ENCODE measurements around the gene DDA1. TPM values are rescaled to one million over a fixed set of nuclear protein-coding genes. Genes with fewer than 3 reads are reported as not detected.
A peak's percentile ranks its signal among the peaks of the same experiment; 100 is the strongest.

DDA1 gene
- total and polyA plus RNA-seq, 9 of the 15 experiments (the other 6 are each of a cell fraction or from before 2014, with no cell fraction given), result 1.4 to 83.8 (median 33.8) TPM

GRCh38 chr19:17300992-17301619 is 8.3 kb upstream of the DDA1 start:
- H4K20me1 ChIP-seq (replicated peaks; ENCODE audit: control insufficient read depth, insufficient read depth, low read length), result no peaks in the 10 kb centered on the region
- H3K27me3 ChIP-seq (ENCODE audit: control insufficient read depth in 2 of 2, insufficient read depth in 2 of 2, low read length in 2 of 2), result no peaks in the 10 kb centered on the region
- WGBS (ENCODE audit: insufficient coverage, low coverage, missing lambda C conversion rate), result 91% methylated on average over 33 of the region's 51 CpGs
- H3K4me3 ChIP-seq, result no peak overlapping the region
- peaks cover 25% of the 10 kb centered on the region for H3K36me3 ChIP-seq (ENCODE audit: control insufficient read depth, insufficient read depth, low read length)
- FAIRE-seq (no peak), DNase-seq (ENCODE audit: extremely low read depth in 1 of 4, low spot score in 3 of 4) (no peak), ATAC-seq (no peak)
- intact Hi-C loops (cut with micrococcal nuclease) (no loop called here), in situ Hi-C loops (cut with MboI) (no loop called here)
- CTCF ChIA-PET (ENCODE audit: low intra/inter-chr PET ratio), result interaction anchor here (0.6 kb wide), 1 partner anchor 79 kb away, joined by 3 read pairs; no protein-coding TSS in a partner anchor
- H3K79me2 ChIP-seq (ENCODE audit: control insufficient read depth, insufficient read depth, low read length), result peaks cover 10% of the 10 kb centered on the region
- no peak overlapping the region for H3K4me2 ChIP-seq (ENCODE audit: insufficient read depth, low read length)
- H3K4me1 ChIP-seq (replicated peaks in 1 of 2; ENCODE audit: control insufficient read depth in 2 of 2, insufficient read depth in 2 of 2, low read length in 2 of 2), result peaks cover 17 to 42% of the 10 kb centered on the region in 2 experiments; a peak in 4 of 5 replicates
- H3K9me3 ChIP-seq (replicated peaks; ENCODE audit: control insufficient read depth, insufficient read depth, low read depth, low read length), result peaks cover 3% of the 10 kb centered on the region
- no peak overlapping the region for H3K9ac ChIP-seq (ENCODE audit: insufficient read depth in 1 of 2, low read depth in 2 of 2, low read length in 2 of 2)
- POLR2A ChIA-PET, result interaction anchor here (0.6 kb wide), 1 partner anchor 67 kb away, joined by 4 read pairs; no protein-coding TSS in a partner anchor
- BruUV-seq (replicated peaks), result no TSS peak
- H2AFZ ChIP-seq (ENCODE audit: low read depth, low read length), result no peak overlapping the region
- H3K9me1 ChIP-seq (ENCODE audit: control insufficient read depth, insufficient read depth, low read length), result no peaks in the 10 kb centered on the region
- H3K27ac ChIP-seq (ENCODE audit: extremely low read depth, low read depth, low read length), result no peak overlapping the region
- TF ChIP-seq ZNF124 (CRISPR knock-in tag; IDR thresholded peaks at IDR 0.05) (no peak), THRA (IDR thresholded peaks at IDR 0.05) (no peak), ETV5 (CRISPR knock-in tag; IDR thresholded peaks at IDR 0.05; ENCODE audit: low read depth) (no peak), POLR2G (IDR thresholded peaks at IDR 0.05; ENCODE audit: low read depth, low read length) (0 out of 2 replicates have a peak, but pooled peaks have one; percentile 14), ASH1L (IDR thresholded peaks at IDR 0.05; ENCODE audit: borderline replicate concordance, low read depth, partially characterized antibody) (no peak), PKNOX1 (IDR thresholded peaks at IDR 0.05) (no peak), PTRF (tag; IDR thresholded peaks at IDR 0.05) (no peak), TFE3 (CRISPR knock-in tag; IDR thresholded peaks at IDR 0.05) (no peak), GTF3C2 (IDR thresholded peaks at IDR 0.05; ENCODE audit: borderline replicate concordance, extremely low read depth, insufficient read length) (no peak), NR2C1 (IDR thresholded peaks at IDR 0.05) (no peak), NR2C1 (tag; IDR thresholded peaks at IDR 0.05) (no peak)

All from K562 (cell line).